ENCODE measurements around the gene CAB39L. TPM values are rescaled to one million over a fixed set of nuclear protein-coding genes. Genes with fewer than 3 reads are reported as not detected.
A peak's percentile ranks its signal among the peaks of the same experiment; 100 is the strongest.

Gene CAB39L
- total and polyA plus RNA-seq, 9 of the 15 experiments (the other 6 are each of a cell fraction or from before 2014, with no cell fraction given): 1.1 to 4.2 (median 2.6) TPM

DNA sequence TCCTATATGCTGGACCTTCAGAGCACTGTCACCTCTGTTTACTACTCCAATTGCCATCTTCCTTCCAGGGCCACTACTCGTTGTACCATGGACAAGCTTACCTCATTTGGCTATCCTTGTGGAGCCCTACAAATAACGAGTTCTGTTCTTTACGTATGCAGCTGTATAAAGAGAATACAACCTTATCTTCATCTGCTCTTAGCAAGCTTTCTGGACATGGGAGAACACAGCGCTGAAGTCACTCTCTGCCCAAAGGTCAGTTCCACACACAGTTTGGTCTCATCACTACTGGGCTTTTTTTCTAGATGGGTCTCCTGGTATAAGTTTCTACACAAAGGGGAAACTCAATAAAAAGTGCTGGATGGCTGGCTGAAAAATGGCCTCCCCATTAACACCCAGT is 107.2 kb downstream of the CAB39L start:
- in situ Hi-C loops (cut with MboI): no loop called here
- Histone ChIP-seq H3K9ac (ENCODE audit: insufficient read depth in 1 of 2, low read depth in 2 of 2, low read length in 2 of 2) (no peak overlapping the region), H3K27ac (ENCODE audit: extremely low read depth, low read depth, low read length) (no peak overlapping the region), H3K4me1 (replicated peaks in 1 of 2; ENCODE audit: control insufficient read depth in 2 of 2, insufficient read depth in 2 of 2, low read length in 2 of 2) (no peaks in the 10 kb centered on the region), H3K9me1 (ENCODE audit: control insufficient read depth, insufficient read depth, low read length) (no peaks in the 10 kb centered on the region), H2AFZ (ENCODE audit: low read depth, low read length) (peak overlapping the region; percentile 31; the same call in 1 of the 2 replicates), H3K4me2 (ENCODE audit: insufficient read depth, low read length) (no peak overlapping the region), H3K27me3 (ENCODE audit: control insufficient read depth in 2 of 2, insufficient read depth in 2 of 2, low read length in 2 of 2) (no peaks in the 10 kb centered on the region), H3K79me2 (ENCODE audit: control insufficient read depth, insufficient read depth, low read length) (no peaks in the 10 kb centered on the region), H4K20me1 (replicated peaks; ENCODE audit: control insufficient read depth, insufficient read depth, low read length) (no peaks in the 10 kb centered on the region), H3K9me3 (replicated peaks; ENCODE audit: control insufficient read depth, insufficient read depth, low read depth, low read length) (no peaks in the 10 kb centered on the region), H3K36me3 (ENCODE audit: control insufficient read depth, insufficient read depth, low read length) (no peaks in the 10 kb centered on the region), H3K4me3 (no peak overlapping the region)
- FAIRE-seq (no peak), ATAC-seq (no peak), DNase-seq (ENCODE audit: extremely low read depth in 1 of 4, low spot score in 3 of 4) (no peak)
- CTCF ChIA-PET (ENCODE audit: low intra/inter-chr PET ratio): no interaction called here
- WGBS (ENCODE audit: insufficient coverage, low coverage, missing lambda C conversion rate): 16% methylated on average over 4 of the region's 4 CpGs
- intact Hi-C loops (cut with micrococcal nuclease): no loop called here
- no TSS peak for BruUV-seq (replicated peaks)
- POLR2A ChIA-PET: interaction anchor here (0.7 kb wide), 1 partner anchor 12 kb away, joined by 3 read pairs; no protein-coding TSS in a partner anchor
- TF ChIP-seq NEUROD1 (IDR thresholded peaks at IDR 0.05; ENCODE audit: borderline replicate concordance, low read depth, low read length, partially characterized antibody): no peak
- no peak for TF ChIP-seq MCM3 (IDR thresholded peaks at IDR 0.05)
- TF ChIP-seq SETDB1 (IDR thresholded peaks at IDR 0.05; ENCODE audit: low read length): no peak
- no peak for TF ChIP-seq TARDBP (IDR thresholded peaks at IDR 0.05)
- no peak for TF ChIP-seq SMARCA4 (IDR thresholded peaks at IDR 0.05)
- no peak for TF ChIP-seq GTF2A2 (tag; IDR thresholded peaks at IDR 0.05)
- no peak for TF ChIP-seq DIDO1 (tag; IDR thresholded peaks at IDR 0.05; ENCODE audit: low read depth)
- no peak for TF ChIP-seq TCF7L2 (IDR thresholded peaks at IDR 0.05; ENCODE audit: low read depth, low read length)
- TF ChIP-seq ARID1B (IDR thresholded peaks at IDR 0.05): no peak
- no peak for TF ChIP-seq NBN (IDR thresholded peaks at IDR 0.05; ENCODE audit: low read depth)
- TF ChIP-seq, protein P1, sequence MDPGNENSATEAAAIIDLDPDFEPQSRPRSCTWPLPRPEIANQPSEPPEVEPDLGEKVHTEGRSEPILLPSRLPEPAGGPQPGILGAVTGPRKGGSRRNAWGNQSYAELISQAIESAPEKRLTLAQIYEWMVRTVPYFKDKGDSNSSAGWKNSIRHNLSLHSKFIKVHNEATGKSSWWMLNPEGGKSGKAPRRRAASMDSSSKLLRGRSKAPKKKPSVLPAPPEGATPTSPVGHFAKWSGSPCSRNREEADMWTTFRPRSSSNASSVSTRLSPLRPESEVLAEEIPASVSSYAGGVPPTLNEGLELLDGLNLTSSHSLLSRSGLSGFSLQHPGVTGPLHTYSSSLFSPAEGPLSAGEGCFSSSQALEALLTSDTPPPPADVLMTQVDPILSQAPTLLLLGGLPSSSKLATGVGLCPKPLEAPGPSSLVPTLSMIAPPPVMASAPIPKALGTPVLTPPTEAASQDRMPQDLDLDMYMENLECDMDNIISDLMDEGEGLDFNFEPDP (CRISPR knock-in tag; IDR thresholded peaks at IDR 0.05): no peak
- no peak for TF ChIP-seq ELF2 (CRISPR knock-in tag; IDR thresholded peaks at IDR 0.05)
- TF ChIP-seq, protein P2, sequence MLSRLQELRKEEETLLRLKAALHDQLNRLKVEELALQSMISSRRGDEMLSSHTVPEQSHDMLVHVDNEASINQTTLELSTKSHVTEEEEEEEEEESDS (CRISPR knock-in tag; IDR thresholded peaks at IDR 0.05): no peak
- no peak for TF ChIP-seq MTA1 (IDR thresholded peaks at IDR 0.05; ENCODE audit: borderline replicate concordance)
- no peak for TF ChIP-seq FOXM1 (IDR thresholded peaks at IDR 0.05; ENCODE audit: low read depth)
- no peak for TF ChIP-seq FOXM1 (CRISPR knock-in tag; IDR thresholded peaks at IDR 0.05; ENCODE audit: low read depth)
- no peak for TF ChIP-seq ETS2 (tag; IDR thresholded peaks at IDR 0.05; ENCODE audit: borderline replicate concordance, poor library complexity, severe bottlenecking)
- TF ChIP-seq TRIM24 (IDR thresholded peaks at IDR 0.05): no peak
- TF ChIP-seq, protein P3, sequence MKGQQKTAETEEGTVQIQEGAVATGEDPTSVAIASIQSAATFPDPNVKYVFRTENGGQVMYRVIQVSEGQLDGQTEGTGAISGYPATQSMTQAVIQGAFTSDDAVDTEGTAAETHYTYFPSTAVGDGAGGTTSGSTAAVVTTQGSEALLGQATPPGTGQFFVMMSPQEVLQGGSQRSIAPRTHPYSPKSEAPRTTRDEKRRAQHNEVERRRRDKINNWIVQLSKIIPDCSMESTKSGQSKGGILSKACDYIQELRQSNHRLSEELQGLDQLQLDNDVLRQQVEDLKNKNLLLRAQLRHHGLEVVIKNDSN (CRISPR knock-in tag; IDR thresholded peaks at IDR 0.05): no peak

All from K562 (cell line).